Suppressor macrophage (primary cell): Measurements from ENCODE around the gene SFXN2.

ENCODE experiments used
- DNase-seq, 4 experiments: peaks; one replicate each; pipeline ENCODE4 v3.0.0-alpha.2; 2020 to 2022

Gene SFXN2

GRCh38 chr10:102777711-102778453 is 63.4 kb downstream of the SFXN2 start:
- peak in 1 of 4 experiments; percentile 13 for DNase-seq

- DNase-seq: no peak
Measured at GRCh38 chr10:102778781-102779180, 64.3 kb downstream of the SFXN2 start.

GRCh38 chr10:102779680-102780526 is 65.5 kb downstream of the SFXN2 start:
- no peak for DNase-seq

- DNase-seq: no peak
Measured at GRCh38 chr10:102780527-102780808, 66.0 kb downstream of the SFXN2 start.

DNA sequence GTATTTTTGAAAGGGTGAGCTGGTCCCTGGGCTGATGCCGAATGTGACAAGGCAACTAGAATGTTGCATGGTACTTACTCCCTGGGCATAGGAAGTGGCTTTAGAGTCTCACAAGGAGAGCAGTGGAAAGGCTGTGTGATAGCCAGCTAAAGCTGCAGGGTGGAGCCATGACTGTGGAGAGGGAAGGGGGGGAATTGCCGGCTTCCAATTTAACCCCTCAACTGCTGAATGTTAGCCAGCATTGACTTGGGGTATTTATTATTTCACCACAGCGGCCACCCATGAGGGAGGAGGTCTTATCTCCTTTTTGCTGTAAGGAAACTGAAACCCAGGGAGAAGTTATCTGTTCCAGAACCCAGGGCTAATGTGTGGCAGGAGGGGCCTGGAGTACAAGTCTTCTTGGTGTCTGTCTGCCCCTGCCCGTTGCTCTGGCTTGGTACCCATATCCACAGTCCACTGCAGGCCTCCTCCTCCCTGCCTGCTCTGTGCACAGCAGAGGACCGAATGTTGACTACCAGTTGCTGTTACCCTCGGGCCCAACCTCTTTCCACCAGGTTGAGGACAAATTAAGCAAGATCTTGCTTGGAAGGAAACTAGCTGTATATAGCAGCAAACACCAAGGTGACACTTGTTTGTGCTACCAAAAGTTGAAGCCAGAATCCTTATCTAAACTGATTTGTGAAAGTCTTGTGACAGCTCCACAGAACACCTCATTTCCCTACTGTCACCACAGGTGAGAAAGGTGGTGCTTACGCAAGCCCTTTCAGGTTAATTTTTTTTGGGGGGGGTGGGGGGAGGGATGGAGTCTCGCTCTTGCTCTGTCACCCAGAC is 66.9 kb downstream of the SFXN2 start:
- DNase-seq: peak in 3 of 4 experiments; percentile 26 to 46 (median 35)

- no peak for DNase-seq
Measured at GRCh38 chr10:102781921-102782557, 67.6 kb downstream of the SFXN2 start.

- peak in 1 of 4 experiments; percentile 8 for DNase-seq
Measured at GRCh38 chr10:102782673-102783551, 68.5 kb downstream of the SFXN2 start.

DNA sequence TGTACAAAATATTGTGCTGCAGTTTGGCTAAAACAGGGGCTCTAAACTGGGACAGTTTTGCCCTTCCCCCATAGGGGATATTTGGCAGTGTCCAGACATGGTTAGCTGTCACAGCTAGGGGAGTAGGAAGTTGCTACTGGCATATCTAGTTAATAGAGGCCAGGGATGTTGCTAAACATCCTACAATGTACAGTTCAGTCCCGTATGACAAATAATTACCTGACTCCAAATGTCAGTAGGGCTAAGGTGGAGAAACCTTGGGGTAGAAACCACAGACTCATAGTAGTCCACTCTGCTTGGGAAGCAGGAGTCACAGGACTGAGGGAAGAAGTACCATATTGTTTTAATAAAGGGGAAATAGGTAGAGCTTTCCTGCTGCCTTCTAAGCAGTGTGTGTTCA is 69.1 kb downstream of the SFXN2 start:
- peak; percentile 28 to 72 (median 44) for DNase-seq

DNA sequence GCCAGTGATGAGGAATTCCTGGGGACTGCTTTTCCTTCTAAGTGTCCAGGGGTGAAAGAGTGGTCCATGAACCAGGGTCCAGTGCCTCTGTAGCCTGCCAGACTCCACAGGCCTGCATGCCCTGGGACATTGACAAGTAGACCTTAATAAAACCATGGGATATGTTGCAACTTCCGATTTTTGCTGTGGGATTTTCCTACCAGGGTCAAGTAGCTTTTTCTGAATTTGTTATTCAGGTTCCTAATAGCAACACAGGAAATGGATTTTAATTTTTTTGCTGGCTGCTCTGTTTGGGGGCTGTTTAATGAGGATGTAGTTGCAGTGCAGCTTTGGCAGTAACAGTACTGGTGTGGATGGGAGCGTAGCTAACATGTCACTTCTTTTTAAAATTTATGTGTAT is 71.4 kb downstream of the SFXN2 start:
- peak; percentile 81 to 93 (median 86) for DNase-seq

DNA sequence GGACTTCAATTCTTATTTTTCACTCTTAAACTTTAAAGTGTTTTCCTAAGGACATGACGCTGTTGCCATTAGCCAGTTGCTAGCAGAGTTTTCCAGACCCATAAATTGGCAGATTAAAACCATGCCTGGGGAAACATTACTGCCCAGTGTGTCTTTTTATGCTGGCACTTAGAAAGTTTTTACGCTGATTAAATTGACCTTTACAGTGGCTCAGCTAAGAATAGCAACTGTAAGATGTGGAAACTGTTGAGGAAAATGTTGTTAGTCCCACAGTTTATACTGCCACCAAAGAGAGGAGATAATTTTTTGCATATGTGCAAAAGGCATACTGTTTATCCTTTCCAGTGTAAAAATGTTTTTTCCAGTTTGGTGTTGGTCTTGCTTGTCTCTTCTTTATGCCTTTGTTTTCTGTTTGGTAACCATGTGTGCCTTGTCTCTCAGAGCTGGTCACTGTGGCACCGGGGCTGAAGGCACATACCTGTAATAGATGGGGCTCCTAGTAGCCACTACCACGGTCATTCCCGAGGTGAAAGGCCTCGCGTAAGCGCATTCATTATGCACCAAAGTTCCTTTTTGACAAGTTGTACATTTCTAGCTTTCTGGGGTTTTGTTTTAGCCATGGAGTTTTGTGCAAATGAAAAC is 77.4 kb downstream of the SFXN2 start:
- DNase-seq: no peak
